Raji (cell line): ENCODE results near the gene BIK.

Experiments used
- POLR2A ChIP-seq: IDR thresholded peaks from 2 replicates; pipeline ENCODE4 v1.6.1; 2011; ENCODE audit warnings: low read depth, low read length, control low read depth; ENCODE audit not compliant: insufficient read depth

The BIK gene

DNA sequence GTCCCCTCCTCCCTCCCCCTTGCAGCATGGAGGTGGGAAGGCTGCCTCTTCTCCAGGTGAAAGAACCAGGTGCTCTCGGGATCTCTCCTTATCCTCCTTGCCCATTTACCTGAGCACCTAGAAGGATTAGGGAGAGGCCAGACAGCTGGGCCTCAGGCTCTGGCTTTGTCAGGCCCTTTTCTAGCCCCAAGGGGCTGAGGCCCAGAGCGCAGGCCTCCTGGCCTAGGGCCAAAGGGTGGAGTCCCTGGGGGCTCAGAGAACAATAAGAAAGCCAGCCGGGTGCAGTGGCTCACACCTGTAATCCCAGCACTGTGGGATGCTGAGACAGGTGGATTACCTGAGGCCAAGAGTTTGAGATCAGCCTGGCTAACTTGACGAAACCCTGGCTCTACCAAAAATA is 16.0 kb upstream of the BIK start:
- TF ChIP-seq POLR2A, result no peak

DNA sequence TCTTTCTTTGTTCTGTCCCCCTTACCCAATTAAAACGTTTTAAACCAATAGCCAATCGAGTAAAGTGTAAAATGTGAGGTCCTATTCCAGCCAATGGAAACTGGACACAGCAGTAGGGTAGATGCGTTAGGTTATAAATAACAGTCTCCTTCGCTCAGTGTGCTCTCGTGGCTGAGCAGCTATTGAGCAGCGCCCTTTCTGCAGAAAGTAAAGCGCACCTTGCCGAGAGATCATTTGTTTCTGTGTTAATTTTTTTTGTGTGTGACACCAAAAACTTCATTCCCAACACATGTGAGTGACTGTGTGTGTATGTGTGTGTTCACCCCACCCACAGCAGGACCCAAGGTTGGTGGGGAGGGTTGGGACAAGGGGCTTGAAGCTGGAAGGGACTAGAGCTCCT is 14.1 kb upstream of the BIK start:
- TF ChIP-seq POLR2A, result no peak

DNA sequence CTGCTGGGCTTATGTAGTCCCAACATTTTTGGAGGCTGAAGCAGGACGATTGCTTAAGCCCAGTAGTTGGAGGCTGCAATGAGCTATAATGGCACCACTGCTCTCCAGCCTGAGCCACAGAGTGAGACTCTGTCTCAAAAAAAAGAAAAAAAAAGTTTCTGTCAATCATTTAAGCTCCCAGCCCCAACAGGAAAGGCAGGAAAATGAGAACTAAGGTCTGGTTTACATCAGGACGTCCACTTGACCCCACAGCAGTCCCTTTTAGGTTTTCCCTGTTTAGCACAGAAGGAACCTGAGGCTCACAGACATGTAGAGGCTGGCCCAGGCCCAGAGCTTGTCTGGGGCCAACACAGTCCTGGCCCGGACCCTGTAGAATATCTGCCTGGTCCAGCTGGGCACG is 12.2 kb upstream of the BIK start:
- no peak for TF ChIP-seq POLR2A

DNA sequence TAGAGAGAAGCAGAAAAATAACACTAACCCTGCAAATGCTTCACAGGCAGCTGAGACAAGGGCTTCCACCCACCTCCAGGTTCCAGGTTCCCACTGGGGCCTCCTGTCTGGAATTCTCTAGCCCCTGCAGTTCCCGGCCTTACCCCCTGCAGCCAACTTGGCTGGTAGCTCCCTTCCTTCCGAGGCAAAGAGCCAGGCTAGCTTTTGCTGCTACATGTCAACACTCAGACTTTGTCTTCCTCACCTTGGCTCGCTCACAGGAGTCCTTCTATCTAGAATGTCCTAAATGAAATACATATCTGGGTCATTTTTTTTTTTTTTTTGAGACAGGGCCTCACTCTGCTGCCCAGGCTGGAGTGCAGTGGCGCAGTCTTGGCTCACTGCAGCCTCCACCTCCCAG is 11.5 kb upstream of the BIK start:
- TF ChIP-seq POLR2A, result no peak

DNA sequence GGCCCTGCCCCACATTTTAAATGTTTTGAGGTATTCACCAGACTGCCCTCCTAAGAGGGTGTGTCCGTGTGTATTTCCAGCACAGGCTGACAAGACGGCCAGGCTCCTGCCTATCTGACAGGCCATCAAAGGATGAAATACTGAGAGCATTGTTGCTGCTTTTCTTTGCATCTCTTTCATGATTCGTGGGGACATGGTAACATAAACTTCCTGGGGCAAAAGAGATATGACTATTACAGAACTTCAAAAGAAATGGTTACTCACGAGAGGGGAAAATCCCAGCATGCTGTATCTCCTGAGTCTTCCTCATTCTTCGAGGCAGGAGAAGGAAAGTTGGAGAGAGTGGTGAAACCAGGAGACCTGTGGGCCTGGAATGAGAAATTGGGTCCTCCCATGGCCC is 10.3 kb upstream of the BIK start:
- TF ChIP-seq POLR2A, result no peak

DNA sequence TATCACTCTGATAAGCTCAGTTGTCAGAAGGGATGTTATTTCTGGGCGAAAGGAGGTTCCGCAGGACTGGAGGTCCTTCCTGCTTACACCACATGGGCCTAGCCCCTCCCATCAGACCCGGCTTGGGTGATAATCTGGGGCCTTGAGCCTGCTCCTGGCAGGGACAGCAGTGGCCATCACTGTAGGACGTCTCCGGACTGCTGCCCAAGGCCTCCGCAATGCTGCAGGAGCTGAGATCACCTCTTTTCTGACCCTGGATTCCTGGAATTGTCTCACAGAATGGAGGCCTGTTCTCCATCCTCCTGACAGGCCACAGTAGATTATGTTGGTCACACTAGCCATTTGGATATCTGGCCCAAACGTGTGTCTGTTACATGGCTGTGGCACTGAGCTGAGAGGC is 9.2 kb upstream of the BIK start:
- TF ChIP-seq POLR2A, result no peak

DNA sequence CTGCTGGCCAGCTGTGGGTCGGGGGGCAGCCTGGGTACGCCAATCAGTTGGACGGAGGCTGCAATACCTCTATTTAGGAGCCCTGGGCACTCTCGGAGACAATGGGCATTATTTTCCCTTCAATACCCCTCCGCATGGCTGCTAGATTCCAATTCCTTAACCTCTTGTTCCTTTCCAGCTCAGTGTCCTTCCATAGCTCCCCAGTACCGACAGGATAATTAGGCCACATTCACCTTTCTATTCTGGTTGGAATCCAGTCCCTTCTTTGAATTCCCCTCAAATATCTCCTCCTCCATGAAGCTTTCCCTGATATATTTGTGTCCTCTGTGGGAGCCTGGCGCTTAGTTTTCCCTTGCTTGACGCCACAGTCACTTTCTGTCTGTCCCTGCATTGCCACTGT is 4.2 kb upstream of the BIK start:
- TF ChIP-seq POLR2A, result no peak

DNA sequence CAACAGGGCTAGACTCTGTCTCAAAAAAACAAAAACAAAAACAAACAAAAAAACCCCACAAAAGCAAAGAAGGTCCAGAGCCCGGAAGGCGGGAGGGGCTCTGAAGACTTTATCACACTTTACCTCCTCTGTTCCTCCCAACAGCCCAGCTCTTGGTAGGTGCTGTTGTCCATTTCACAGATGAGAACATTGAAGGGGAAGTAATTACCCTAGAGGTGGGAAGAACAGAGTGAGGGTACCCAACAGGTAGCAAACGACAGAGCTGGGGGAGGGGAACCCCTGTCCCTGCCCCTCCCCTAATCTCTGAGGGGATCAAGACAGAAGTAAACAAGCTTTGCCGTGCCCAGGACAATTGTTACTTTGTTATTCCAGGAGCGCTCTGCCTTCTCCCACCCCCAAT is 1.0 kb upstream of the BIK start:
- no peak for TF ChIP-seq POLR2A

DNA sequence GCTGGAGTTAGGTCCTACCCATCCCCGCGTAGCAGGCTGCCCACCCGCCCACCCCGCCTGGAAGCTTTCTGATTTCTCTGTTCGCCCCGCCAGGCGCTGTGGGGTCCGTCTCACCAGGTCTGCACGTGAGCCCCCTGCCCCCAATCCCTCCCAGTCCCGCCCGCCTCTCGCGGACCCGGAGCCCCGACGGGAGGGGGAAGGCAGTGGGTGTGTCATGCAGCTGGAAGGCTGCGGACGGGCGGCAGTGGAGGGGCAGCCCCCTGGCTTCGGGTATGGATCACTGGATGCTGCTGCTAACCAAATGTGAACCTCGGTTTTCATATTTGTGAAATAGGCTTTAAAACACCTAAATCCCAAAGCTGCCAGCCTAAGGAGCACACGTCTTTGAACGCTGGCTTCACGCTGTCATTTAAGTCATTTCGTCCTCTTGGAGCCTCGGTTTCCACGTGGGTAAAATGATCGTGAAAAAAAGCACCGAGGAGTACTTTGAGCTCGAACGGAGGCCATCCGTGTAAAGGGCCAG is 568 bp upstream of the BIK start:
- TF ChIP-seq POLR2A, result no peak

DNA sequence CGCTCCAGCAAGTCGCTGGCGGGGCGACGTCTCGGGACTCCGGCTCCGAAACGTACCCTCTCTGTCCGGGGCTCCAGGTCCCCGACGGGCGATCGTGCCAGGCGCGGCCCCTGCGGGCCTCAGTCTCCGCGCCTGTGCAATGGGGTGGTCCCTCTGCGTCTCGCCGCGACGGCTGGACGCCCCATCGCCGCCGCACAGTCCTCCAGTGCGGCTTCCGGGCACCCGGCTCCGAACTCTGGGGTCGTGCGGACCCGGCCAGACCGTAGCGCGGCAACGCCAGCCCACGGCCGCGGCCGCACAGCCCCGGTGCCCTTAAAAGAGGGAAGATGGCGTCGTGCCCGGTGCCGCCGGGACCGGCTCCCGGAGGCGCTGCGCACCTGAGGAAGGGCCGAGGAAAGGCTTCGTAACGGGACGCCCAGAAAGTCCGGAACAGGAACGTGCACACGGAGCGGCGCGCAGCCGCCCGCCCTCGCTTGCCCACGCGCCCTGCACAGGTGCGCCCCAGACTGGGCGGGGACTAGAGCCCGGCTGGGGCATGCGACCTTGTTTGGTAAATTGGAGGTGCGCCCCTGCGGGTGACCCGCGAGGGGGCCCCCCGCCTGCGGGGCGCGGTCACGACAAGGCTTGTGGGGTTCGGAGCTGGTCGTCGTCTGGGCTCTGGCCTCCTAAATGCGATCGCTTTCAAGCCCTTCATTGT is 525 bp downstream of the BIK start:
- no peak for TF ChIP-seq POLR2A

DNA sequence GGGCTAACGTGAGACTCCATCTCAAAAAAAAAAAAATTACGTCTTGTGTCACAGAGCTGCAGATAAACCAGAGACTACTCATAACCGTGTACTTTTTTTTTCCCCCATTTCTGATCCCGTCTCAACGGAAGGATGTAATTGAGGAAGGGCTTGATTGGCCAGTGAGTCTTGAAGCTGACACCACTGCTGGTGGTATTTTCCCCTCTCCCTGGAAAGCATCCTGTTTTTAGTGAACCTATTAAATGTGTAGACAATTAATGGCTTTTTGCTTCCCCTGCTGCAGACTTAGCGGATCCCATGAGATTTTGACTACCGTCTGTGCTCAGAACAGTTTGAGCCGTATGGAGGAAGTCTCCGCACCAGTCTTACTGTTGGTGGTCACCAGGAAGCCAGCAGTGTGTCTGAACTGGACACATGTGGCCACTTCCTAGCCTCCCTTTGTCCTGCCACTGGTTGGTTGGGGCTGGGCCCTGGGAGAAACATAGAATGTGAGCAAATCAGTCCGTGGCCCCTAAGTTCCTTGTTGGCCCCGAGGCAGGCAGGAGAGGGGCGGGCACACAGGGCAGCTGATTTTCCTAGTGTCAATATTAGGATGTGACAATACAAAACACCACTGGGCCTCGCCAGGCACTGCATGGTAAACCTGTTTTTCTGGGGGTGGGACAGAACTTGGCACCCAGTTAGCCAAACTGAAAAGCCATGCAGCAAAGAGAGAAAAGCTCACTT is 3.1 kb downstream of the BIK start:
- no peak for TF ChIP-seq POLR2A

DNA sequence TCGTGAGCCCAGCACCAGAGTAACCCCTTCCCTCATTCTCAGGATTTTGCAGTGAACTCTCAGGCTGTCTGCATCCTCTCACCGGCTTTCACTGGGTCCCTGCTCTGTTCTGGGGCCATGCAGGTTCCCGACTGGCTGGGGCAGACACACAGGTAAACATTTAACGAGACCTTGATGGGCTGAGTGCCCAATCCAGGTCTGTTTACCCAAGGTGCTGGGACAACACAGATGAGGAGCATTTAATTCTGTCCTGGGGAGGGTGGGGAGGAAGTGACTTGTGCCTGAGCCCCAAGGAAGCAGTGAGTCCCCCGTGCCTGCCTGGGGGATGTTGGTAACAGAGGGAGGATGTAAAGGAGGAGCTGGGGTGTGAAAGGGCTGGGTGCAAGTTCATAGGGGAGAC is 4.4 kb downstream of the BIK start:
- no peak for TF ChIP-seq POLR2A

DNA sequence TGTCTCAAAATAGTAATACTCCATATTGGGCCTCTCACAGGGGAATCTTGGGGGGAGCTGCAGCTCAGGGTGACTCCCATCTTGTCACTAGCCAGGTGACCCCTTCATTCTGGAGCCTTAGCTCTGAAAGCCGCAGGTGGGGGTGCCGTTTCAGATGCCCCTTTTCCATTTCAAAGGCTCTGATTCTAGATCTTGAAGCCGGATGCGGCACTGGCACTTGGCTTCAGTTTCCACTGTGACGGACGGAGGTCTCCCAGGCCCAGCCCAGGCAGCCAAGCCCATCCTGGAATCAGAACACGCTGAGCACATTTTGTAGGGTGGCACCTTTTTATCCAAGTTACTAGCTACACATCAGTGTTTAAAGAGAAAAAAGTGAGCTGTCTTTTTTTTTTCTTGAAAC is 6.4 kb downstream of the BIK start:
- TF ChIP-seq POLR2A, result no peak

DNA sequence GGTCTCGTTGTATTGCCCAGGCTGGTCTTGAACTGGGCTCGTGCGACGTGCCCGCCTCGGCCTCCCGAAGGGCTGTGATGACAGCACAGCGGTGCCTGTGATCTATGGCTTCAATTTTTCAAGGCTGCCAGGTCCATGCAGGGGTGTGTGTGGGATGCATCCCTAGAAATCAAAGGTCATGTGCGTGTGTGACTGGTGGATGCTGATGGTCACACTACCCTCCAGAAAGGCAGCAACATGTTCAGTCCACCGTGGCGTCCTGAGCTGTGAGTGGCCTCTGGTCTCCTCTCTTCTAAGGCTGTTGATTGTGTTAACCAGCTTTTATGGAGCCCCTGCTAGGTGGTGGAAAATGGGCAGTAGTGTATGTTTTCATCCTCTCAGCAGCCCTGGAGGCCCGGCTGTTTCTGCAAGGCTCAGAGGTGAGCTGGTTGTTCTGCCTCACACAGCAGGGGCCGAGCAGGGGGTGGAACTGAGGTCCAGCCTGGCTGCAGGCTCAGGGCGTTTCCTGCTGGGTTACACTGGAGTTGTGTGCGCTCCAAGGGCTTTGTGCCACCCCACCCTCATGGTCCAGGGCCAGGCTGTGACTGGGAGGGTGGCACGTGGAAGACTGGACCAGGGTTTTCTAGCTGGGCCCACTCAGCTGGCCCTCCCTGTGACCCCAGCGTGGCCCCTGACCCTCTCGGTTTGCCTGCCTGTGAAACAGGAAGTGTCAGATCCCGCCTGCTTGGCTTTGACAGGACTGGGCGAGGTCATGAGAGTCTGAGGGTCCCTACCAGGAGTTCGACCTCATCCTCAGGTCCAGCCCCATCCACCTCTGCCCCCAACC is 7.7 kb downstream of the BIK start:
- TF ChIP-seq POLR2A, result no peak; the same call in 1 of the 2 replicates

DNA sequence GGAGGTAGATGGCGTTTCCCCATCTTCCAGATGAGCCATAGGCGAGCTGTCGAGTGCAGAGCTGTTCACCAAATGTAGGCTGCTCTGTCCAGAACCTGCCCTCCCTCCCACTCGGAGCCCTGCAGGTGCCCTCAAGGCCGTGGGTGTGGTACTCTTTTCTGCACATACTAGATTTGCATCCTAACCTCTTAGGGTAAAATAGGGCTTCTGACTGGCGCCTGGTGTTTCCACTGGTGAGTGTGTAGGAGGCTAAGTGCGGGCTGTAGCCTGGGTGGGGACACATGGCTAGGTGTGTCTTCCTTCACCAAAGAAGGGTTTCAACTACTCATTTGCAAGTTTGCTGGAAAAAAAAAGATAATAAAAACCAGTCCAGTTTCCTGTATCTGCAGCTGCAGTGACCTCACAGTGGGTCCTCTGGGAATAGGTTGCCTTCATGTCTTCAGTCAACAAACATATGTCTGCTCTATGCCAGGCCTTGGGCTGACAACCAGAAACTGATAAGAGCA is 8.5 kb downstream of the BIK start:
- TF ChIP-seq POLR2A, result peak; percentile 49
